Islet of Langerhans (tissue), 1 donor: ENCODE results near the gene IER5L.
"Not testable (repeated sequence)": the region's sequence is repeated elsewhere in the genome, so short reads cannot be mapped to it uniquely, and the experiment has no call there.

Experiments used
- FAIRE-seq: peaks from one replicate; lab custom pipeline; 2011; peaks lifted over from hg19 to GRCh38; lab: Jason Lieb, UNC

IER5L gene

DNA sequence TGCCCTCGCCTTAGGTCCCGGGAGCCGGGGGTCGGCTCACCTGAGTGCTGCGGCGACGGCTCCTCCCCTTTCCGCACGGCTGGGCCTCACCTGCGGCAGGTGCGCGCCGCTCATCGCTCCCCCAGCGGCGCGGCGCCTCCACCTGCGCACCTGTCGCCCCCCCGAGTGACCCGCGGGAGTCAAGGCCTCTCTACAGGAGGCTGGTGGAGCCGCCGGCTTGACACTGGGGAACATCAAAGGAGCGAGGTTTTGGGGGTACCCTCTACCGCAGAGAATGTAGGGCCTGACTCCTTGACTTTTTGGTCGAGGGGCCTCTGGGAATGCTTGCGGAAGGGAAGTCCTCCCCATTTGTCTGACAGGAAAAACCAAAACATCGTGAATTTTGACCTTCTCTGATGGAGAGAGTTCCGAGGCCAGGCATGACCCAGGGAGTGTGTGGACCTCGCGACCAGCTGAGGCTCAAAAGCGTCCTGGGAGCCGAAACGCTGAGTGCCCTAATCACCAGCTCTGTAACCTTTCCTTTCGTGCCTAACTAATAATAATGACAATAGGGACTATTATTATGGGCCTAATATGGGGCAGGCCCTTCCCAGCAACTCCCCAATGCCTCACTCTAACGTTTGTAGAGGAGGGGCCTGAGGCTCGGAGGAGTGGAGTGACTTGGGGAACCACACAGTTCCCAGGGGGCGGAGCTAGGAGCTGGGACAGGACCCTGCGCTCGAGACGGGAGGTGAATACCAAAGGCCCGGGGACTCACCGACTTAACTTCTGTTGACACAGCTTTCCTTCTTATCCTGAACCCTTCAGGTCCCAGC is 714 bp upstream of the IER5L start:
- FAIRE-seq = no peak

DNA sequence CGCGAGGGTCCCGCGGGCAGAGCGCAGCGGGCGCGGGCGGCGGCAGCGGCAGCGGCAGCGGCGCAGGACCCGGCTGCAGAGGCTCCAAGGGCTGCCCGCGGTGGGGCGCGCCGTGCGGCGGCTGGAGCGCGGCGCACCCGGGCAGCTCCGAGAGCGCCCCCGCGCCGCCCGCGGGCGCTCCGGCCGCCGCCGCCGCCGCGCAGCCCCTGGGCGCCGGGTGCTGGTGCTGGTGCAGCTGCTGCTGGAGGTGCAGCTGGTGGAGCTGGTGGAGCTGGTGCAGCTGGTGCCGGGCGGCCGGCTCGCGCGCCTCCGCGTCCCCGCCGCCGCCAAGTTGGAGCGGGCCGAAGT is 644 bp downstream of the IER5L start:
- no peak for FAIRE-seq

DNA sequence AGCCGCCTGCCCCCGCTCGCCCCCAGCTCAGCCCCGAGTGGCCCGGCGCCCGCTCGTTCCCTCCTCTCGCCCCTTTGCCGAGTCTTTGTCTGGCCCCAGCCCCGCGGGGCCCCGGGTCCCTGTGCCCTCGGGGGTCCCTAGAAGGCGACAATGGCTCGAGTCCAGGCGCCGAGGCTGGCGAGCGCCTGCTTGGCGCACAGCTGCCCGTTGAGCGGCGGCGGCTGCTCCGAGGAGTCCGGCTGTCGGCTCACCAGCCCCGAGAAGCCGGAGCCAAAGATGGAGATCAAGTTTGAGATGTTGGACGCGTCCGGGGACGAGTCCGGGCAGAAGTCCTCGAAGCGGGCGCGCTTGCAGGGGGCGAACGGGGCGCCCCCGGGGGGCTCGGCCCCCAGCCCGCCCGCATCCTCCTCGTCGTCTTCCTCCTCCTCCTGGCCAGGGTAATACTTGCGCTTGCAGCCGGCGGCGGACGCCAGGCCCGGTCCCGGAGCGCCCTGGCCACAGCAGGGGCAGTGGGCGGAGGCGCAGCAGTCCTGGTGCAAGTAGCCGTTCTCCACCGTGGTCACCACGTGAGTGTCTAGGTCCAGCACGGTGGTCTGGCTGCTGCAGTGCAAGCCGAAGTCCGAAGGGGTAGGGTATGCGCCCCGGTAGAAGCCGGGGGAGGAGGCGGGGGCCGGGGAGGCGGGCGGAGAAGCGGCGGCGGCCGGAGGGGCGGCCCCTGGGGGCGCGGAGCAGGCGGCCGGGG is 1.2 kb downstream of the IER5L start:
- FAIRE-seq = no peak

DNA sequence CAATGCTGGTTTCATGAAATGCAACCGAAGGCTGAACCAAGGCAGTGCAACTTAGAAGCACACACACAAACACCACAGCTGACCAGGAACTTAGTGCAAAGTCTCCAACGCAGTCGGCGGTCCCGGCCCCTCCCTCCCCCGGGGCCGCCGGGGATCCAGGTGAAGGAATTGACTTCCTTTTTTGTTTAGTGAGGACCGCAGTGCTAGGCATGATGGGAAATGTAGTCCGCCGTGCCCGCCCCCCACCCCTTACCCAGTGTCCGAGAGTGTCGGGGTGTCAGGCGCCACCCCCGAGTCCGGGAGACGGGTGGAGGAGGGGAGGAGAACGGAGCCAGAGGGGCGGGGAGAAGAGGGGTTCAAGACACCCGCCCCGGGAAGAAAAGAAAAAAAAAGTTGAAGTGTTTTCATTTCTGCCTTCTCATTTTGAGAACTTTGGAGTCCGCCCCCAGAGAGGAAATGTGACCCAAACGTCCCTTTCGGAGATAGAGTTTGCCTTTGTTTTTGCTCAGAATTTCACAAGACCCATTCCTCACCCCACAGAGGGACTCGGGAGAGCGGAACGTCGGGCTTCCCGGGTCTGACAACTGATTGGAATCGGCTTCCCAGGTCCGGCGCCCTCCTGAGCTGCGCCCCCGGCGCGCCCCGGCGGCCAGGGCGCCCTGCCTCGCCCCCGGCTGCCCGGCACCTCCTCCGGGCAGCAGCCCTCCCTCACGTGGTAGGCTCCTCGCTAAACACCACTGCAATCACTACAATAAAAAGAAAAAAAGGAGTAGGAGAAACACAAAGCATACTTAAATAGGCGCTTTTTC is 2.0 kb downstream of the IER5L start:
- FAIRE-seq = no peak

DNA sequence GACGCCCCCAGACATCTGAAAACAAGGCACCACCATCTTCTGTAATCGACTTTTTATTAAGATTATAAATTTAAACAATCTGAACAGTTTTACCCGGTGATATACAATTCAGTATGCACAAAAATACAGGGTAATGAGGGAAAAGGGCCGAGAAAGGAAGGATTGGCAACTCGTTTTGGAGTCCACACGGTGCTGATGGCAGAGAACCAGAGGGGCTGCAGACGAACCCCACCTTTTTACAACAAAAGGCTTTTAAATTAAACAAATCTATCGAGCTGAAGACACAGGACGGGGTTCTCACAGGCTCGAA is 2.6 kb downstream of the IER5L start:
- no peak for FAIRE-seq

DNA sequence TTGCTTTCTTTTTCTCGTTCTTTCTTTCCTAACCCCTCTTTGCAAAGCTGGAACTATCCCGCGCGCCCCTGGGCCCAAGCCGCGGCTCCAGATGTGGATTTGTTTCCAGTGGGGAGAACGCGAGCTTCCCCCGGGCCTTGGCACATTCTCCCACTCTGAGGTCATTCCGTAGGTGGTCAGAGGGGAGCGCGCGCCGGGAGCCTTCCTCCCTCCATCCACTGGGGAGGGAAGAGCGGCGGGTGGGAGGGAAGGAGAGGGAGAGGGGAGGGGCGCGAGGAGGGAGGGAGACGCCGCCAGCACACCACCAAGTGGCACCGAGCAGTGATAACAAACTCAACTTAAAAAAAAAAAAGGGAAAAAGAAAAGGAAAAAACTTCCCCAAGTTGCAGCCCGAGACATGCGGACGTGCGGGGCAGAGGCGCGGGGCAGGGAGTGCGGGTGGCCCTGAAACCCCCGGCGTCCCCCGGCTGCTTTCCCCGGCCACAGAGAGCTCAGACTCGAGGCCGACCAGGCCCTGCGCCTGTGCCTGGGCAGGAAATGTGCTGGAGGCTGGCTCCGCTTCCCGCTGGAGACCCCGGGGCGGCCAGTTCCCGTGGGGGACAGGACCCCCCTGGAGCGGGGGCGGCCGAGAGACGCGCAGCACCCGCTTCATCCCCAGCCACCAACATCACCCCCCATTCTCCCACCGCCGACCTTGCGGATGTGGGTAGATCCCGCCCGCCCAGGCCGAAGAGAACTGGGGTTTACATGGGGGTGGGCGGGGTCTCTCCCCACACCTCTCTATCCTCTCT is 3.1 kb downstream of the IER5L start:
- no peak for FAIRE-seq

DNA sequence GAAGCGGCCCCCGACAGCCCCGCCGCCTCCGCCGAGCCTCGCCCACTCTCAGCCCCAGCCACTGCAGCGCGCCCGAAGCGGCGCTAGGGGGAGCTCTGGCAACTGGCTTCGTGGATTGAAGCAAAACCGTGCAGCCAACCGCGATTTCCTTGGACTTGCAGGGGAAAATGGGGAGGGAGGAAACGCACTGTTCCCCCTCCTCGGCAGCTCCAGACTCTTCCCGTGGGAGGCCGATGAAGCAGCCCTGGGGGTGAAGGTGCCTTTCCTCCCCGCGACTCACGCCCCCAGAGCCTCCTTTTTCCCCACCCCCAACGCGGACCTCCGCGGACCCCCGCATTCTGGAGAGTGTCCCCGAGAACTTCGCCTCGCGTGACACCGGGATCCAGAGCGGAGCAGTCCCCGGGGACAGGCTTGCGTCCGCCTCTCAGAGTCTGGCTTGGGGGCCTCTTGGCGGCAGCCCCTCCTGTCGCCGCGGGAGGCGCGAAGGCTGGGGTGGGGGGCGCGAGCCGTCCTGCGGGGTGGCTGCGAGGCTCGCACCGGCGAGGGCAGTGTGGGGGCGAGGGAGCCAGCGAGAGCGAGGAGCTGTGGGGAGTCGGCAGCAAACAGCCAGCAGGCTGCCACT is 3.8 kb downstream of the IER5L start:
- no peak for FAIRE-seq

DNA sequence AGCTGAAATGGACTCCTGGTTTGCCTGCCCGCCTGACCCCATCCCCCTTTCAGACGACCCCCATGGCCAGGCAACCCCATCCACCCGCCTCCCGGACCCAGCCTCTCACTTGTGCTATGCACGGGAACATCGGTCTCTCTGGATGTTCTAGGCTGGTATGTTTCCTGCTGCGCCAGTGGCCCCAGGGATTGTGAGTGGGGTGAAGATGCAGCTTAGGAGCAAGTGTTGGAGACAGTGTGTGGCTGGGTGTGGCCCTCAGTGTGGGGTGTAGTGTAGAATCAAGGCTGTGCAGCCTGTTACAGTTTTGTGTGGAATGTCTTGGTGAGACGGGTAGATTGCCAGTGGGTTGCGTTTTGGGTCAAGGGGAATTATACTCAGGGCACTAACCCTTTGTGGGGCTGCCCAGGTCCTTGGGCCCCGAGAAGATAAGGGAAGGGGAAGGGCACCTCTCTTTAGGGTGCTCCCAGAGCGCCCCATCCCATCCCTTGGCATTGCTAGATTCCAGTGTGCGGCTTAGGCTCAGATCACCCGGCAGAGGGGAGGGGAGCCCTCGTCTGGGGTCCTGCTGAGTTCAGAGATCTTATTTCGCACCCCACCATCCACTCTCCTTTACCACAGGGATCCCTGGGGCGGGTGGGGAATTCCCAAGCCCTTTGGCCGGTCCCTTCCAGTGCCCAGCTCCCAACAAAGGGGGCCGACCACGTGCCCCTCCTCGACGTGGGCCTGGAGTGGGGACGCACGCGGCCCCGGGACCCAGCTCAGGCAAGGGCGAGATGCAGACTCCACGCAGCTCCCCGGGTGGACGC is 4.6 kb downstream of the IER5L start:
- no peak for FAIRE-seq

DNA sequence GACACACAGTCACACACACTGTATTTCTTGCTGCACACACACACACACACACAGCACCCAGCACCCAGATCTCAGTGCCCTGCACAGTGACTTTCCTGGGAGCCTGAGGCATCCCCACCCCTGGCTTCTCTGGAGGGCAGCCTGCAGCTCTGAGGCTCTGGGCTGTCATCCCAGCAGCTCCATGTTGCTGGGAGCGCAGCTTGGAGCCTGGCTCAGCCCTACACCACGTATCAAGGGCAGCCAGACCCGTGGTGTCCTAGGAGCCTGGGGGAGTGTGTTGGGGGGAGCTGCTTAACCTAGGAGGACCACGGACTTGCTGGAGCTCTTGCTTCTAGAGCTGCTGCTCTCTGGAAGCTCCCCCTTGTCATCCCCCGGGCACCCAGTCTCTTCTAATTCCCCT is 5.2 kb downstream of the IER5L start:
- no peak for FAIRE-seq

DNA sequence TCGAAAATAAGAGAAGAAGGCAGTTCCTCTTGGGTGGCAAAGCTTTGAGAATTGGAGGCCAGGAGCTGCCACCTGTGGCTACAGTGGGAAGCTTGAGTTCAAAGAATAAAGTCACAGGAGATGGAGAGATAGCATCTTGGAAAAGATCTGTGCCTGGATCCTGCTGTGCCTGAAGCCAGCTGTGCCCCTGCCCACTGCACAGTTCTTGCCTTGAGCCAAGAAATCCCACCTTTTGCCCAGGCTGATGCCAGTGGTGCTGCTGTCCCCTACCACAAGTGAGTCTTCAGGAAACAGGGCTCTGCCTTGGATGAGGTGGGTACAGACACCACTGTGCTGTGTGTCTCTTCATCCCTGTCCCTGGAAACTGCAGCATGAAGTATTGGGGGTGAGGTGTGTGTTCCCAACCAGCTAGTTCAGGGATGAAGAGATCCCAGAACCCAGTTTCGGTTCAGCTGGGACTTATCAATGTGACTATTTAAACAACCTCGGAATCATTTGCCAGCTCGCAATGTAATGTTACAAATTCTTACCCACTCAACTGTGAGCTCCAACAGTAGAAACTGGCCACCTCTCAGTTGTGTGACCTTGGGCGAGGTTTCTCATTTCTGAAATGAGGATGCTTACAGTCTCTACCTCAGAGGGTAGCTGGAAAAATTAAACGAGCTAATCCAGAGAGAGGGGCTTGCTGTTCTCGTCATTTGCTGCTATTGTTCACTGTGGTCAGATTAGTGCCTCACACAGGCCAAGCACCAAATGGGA is 5.9 kb downstream of the IER5L start:
- FAIRE-seq = no peak

DNA sequence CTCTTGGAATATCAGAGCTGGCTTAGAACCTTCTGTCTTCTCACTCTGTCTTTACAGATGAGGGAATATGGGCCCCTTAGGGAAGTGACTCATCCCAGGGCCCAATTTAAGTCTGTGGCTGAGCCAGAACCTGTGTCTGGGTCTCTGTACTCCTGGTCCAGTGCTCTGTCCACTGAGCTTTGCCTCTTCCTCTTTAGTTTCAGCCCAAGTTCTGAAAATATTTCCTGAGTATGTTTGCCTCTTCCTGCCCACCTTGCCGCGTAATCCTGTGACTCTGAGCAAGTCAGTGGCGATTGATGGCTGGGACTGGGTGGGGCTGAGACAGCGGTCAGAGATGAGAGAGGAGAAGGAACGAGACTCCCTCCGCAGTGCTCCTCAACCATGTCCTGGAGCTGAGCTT is 7.8 kb downstream of the IER5L start:
- FAIRE-seq = no peak

DNA sequence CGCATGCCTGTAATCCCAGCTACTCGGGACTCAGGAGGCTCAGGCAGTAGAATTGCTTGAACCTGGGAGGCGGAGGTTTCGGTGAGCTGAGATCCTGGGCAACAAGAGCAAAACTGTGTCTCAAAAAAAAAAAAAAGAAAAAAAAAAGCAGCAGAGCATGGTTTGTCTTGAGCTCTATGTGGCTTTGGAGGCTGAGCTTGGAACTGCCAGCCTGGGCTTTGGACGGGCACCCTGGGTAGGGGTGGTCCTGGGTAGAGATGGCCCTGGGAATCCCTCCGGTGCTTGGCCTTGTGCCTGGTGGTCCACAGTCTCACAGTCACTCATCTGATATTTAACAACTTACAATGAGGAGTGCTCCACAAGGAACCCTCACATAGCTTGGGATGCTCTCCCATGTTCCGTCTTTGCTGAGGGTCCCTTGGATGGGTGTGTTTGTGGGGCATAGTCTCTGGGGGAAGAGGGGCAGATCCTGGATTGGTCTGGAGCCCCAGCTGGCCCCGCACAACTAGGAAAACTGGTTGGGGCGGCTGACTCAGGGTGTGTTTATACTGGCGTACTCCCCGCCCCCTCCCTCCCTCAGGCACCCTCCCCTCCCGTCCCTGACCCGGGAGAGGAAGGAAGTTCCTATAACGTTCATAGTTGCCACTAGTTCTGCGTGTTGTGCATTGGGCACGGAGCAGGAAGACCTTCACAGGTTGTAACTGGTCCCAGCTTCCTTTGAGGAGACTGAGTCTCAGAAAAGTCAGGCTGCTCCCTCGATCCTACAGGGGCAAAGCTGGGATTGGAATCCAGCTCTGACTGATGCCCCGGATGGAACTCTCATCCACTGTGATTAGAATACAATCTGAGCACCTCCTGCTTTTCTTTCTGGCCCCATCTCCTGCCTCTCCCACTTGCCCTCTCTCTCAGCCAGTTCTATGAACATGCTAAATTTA is 11.2 kb downstream of the IER5L start:
- FAIRE-seq = no peak

DNA sequence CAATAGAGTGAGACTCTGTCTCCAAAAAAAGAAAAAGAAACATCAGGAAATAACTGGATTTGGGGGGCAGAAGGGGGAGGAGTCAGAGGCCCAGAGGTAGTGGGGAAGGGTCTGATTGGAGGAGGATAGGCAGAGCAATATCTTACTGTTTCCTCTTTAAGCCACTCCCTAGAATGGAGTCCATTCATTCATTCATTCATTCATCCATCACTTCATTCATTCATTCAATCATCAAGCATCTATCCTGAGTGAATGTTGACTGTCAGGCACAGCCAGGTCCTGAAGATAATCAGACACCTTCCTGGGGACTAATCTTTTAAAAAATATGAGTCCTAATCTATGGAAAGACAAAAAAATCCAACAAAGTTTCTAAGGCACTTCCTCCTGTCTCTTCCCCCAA is 12.9 kb downstream of the IER5L start:
- FAIRE-seq = no peak

DNA sequence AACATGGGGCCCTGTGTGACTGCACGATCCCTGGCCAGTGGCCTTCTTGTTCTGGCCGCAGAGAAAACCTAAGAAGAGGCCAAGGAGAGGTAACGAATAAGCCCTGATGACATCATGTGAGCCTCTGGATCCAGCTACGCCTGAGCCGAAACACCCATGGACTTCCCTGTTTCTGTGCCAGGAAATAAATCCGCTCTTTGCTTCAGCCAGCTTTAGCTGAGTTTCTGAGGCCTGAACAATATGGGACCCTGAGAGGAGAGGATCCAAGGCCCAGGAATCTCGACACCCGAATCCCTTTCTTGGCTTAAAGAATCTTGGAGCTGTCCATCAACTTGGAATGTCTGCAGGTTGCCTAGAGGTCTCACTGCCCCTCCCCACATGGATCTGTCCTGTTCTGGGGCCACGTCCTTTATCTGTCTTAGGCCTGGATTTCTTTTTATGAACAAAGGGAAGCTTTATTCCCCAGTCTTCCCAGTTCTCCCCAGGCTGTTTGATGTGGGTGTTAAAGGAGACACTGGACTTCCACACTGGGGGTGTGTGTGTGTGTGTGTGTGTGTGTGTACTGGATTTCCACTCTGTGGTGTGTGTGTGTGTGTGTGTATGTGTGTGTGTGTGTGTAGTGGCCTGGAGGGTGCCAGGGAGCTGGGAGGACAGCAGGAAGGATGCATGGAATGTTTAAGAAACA is 13.7 kb downstream of the IER5L start:
- FAIRE-seq = no peak

DNA sequence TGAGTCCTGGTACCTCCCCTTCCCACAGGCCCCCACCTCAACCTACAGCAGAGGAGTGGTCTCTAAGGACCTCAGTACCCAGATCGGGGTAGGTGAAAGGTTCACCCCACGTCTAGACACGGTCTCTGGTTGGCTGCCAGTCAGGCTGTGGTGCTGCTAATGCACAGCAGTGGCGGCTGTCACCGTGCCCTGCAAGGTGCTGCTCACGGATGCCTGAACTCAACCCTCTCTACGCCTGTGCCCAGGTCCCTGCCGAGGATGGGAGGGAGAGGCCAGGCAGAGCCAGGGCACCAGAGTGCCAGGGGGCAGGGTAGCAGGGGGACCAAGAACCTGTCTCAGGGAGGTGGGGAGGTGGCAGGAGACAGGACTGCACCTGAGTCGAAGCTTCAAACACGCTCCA is 14.3 kb downstream of the IER5L start:
- no peak for FAIRE-seq

DNA sequence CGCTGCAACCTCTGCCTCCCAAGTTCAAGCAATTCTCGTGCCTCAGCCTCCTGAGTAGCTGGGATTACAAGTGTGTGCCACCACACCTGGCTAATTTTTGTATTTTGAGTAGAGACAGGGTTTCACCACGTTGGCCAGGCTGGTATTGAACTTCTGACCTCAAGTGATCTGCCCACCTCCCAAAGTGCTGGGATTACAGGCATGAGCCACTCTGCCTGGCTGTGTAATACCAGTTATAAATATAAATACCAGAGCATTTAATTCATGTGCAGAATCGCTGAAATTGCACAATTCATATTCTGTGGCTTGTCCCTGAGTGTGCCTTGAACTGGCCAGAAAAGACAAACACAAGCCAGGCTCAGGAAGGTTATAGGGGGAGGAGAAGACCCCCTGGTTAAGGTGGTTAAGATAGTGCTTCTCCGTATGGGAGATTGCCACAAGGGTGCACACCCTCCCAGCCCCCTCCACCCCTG is 14.8 kb downstream of the IER5L start:
- not testable (repeated sequence) for FAIRE-seq

DNA sequence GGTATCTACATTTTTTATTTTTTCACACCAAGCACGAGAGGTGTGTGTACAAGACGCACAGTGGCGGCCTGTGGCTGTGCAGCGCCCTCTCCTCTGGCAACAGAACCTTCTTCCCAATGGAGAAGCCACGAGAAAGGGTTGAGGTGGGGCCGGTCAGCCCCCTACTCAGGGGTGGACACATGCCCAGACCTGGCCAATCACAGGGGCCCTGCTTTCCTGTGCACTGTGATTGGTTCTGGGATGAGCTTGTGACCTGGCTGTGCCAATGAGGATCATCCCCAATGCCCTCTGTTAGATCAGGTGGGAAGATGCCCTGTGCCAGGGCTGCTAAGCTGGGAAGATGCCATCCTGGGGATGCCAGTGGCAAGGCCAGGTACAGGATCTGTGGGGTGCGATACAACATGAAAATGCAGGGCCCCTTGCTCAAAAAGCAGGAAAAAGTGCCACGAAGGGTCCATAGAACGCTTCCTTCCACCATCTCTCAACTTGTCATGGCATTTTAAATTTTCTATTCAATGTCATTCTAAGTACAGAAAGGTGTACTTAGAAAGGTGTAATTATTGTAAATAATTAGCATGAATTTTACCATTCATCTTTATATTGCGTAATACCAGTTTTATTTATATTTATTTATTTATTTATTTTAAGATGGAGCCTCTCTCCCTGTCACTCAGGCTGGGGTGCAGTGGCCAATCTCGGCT is 15.4 kb downstream of the IER5L start:
- FAIRE-seq = no peak

DNA sequence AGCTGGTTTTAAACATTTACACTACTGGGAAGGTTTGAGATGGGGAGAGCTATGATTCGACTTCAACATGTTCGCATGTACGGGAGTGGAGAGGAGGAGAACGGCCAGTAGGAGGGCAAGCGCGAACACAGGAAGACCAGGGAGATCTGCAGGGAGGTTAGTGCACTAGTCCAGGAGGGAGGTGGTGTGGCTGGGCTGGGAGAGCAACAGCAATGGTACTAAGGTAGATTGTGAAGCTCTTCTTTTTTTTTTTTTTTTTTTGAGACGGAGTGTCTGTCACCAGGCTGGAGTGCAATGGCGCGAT is 16.6 kb downstream of the IER5L start:
- no peak for FAIRE-seq
